HG02840 (cell line): ENCODE data around the gene DYNAP.

Experiments
- ATAC-seq: cut with Tn5 transposase; IDR thresholded peaks from one replicate; pipeline ENCODE4 v1.9.1; 2021; ENCODE audit warnings: mild to moderate bottlenecking, moderate library complexity, moderate number of reproducible peaks; ENCODE audit not compliant: unreplicated experiment, low FRiP score

Gene DYNAP, protein sequence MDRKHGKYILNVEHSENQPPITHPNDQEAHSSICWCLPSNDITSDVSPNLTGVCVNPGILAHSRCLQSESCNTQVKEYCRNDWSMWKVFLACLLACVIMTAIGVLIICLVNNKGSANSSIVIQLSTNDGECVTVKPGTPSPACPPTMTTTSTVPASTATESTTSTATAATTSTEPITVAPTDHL

DNA sequence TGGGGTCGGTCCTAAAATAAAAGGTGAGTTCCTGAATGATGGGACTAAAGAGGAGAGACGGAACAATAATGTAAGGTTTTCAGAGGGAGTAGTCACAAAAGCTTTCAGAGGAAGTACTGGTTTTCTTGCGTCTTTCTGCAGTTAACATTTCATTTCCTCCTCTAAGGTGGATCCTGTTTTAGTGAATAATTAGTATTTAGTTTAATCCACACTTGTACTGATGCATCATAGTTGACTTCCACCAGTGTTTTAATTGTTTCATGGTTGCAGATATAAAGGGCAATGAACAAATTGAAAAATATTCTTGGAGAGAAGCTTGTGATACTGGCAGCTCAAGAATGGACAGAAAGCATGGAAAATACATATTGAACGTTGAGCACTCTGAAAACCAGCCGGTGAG lies at the start of gene DYNAP:
Gene DYNAP (plus strand): TSS at position 301 of the 400 bp plus-strand sequence. CDS start 38 bp downstream, at position 339.
- no peak for ATAC-seq

- ATAC-seq = no peak
Measured at GRCh38 chr18:54551590-54551989, 39.5 kb upstream of the DYNAP start.

DNA sequence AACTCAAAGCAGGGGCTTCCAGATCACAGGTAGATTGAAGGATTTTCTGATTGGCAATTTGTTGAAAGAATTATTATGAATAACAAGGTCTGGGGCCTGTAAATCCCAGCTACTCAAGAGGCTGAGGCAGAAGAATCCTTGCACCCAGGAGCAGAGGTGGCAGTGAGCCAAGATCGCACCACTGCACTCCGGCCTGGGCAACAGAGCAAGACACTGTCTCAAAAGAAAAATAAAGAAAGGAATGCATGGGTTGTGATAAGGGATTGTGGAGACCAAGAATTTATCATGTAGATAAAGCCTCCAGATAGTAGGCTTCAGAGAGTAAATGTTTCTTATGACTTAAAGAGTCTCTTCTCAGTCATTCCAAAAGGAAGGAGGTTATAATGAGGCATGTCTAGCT lies 35.8 kb upstream of the DYNAP start:
- no peak for ATAC-seq

DNA sequence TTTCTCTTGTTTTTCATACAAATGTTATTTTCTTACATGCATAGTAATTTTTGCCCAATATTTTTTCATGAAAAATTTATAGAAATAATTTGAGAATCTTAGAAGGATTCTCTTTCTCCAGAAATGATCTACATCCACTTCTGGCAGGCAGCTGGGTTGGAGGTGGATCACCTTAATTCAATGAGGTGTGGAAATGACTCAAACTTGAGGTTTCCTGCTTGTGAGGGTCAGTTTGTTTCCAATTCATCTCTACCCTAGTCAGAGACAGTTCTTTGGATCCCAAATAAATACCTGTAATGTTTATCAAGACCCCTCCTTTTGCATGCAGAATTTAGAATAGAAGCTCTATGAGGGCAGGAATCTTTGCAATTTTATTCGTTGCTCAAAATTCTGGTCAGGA lies 35.0 kb upstream of the DYNAP start:
- no peak for ATAC-seq

DNA sequence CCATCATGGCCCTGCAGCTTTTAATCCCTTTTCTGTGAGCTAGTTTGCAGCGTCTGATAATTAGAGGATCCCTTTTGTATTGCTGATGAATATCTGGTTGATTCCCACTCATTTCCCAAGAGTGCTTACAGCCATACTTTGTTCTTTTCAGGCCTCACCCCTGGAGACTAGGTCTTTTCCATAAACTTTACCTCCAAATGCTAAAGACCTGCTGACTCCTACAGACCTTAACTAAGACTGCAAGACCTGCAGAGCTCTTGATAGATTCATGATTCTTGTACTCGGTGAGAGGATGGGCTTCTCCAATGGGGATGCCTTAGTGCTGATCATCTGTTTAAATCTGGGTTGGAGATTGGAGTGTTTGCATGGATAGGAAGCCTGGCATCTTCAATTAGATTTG lies 33.1 kb upstream of the DYNAP start:
- ATAC-seq = no peak

DNA sequence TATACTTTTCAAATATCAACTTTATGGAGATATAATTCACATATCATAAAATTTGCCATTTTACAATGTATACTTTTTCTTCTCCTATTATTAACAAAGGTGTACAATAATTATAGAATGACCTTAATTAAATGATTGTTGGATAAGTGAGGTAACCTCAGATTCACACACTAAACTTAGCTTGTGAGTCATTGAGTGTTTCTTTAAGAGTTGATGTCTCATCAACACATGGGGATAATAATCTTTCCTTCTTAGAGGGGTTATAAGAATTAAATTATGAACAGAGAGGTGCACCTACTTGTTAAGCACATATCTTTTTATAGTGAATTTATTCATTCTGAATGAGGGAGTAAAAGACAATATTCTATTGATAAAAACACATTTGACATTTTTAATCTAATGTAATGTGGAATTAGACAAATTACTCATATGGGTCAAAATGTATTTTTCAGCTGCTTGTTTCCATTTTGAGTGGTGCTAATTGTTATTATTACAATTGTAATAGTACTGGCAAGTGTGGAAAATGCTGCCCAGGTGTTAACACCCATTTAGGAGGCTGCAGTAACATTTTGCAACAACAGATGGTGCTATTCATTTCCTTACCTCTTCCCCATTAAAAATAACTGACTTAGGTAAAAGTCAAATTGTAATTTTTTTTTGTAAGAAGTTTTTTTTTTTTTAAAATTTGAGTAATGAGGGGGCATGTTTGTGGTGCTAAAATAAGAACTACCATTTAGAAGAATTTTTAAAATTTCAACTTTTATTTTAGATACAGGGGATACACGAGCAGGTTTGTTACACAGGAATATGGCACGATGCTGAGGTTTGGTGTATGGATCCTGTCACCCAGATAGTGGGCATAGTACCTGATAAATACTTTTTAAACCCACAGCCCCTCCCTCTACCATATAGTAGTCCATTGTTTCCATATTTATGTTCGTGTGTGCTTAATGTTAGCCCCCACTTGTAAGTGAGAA lies 32.1 kb upstream of the DYNAP start:
- no peak for ATAC-seq

GRCh38 chr18:54561706-54562267 lies 29.3 kb upstream of the DYNAP start:
- ATAC-seq = no peak

DNA sequence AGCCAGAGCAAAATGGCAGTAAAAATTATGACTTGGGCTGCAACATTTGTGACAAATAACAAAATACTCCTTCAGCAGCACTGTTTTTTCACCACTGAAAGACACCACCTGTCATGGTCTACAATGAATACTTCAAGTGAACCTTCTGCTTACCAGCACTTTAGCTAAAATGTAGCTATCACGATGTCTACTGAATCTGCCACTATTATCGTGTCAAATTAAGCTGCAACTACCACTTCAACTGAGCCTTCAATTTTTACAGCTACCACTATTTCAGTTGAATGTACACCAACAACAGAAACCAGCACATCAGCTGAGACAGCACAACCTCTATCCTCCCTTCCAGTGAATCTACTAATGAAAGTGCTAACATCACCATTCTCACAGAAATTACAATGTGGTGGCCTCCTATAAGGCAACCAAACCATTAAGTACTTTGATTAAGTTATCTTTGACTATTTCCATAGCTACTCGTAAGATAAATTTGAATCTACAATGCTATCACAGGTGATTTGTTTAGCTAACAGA lies 10.8 kb upstream of the DYNAP start:
- ATAC-seq = no peak

- ATAC-seq = no peak
Measured at GRCh38 chr18:54584065-54584464, 7.0 kb upstream of the DYNAP start.

DNA sequence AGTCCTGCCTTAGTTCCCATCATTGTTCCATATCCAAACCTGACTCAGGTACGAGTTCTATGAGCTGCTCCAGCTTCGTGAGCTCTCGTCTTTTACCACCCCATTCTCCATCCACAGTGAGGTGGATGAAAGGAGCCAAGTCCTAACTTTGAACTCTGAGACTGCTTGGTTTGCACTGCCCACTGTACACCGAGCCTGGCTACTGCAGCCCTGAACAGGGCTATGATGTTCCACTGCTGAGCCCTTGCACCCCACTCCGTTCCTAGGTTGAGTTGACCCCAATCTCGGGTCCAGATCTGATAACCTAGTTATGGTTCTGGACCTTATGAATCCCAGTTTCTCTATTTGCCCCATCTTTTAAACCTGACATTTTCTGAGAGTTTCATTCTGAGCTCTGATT lies 5.3 kb upstream of the DYNAP start:
- ATAC-seq = no peak

GRCh38 chr18:54604211-54604610 lies 13.2 kb downstream of the DYNAP start:
- ATAC-seq = no peak

- ATAC-seq = no peak
Measured at GRCh38 chr18:54606835-54607212, 15.8 kb downstream of the DYNAP start.

- no peak for ATAC-seq
Measured at GRCh38 chr18:54607213-54608027, 16.4 kb downstream of the DYNAP start.

- ATAC-seq = no peak
Measured at GRCh38 chr18:54608028-54608642, 17.1 kb downstream of the DYNAP start.

GRCh38 chr18:54611816-54612215 lies 20.8 kb downstream of the DYNAP start:
- ATAC-seq = no peak

DNA sequence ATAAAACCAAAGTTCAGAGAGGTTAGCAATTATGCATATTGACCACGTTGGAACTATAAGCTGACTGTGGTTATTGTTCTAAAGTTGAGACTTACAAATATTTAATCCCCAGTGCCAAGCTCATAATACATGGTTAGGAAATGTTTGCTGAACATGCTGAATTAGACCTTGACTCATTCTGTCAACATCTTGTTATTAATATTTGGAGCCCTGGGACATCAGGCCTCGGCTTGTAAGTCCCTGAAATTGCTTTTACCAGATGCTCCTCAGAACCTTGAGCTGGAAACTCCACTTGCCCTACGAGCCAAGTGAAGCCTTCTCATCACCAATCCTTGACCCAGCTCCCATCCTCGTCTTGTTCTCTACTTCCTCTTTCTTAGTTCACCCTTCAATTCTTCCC lies 21.2 kb downstream of the DYNAP start:
- no peak for ATAC-seq

GRCh38 chr18:54613174-54613573 lies 22.1 kb downstream of the DYNAP start:
- ATAC-seq = no peak

GRCh38 chr18:54616220-54616848 lies 25.3 kb downstream of the DYNAP start:
- ATAC-seq = no peak

DNA sequence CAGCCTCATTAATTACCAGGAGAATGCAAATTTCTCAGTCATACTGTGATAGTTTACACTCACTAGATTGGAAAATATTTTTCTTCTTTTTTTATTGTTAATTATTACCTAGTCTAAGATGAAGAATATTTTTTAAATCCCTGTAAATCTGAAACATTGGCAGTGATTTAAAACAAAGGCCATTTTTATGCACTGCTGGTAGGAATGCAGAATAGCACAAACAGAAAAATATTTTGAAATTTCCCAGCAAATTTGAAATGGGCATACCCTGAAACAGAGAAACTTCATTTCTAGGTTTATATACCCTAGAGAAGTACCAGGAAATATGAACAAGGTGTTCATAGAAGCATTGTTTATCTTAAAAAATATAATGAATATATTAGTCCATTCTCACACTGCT lies 31.0 kb downstream of the DYNAP start:
- ATAC-seq = no peak

GRCh38 chr18:54626779-54627178 lies 35.7 kb downstream of the DYNAP start:
- ATAC-seq = no peak
